ENCODE measurements around the gene SLC44A5.
"Not testable (repeated sequence)": the region's sequence is repeated elsewhere in the genome, so short reads cannot be mapped to it uniquely, and the experiment has no call there.

SLC44A5 gene

DNA sequence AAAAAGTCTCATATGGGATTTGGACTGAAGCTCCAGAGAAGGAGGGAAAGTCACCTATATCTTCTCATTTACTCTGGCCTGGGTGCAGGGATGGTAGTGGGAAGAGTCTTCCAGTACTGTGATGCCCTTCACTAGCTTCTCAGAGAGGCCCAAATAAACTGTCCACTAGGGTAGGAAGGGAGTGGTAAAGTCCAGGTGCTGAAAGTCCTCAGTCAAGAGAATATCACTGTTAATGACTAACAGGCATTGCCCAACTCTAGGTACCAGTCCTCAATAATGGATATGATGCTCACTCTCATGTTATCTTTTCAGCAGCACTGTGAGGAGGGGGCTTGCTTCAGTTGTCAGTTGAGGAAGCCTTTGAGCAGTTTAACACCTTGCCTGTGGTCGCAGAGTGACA is 412.8 kb downstream of the SLC44A5 start:
- no peak for DNase-seq (ENCODE audit: low read depth)
- no peak overlapping the region for H3K4me3 ChIP-seq (ENCODE audit: low read depth, low read length)
- TF ChIP-seq CTCF (IDR thresholded peaks at IDR 0.05; ENCODE audit: low read depth, low read length) (no peak), POLR2A (IDR thresholded peaks at IDR 0.05; ENCODE audit: extremely low read depth, insufficient read length) (no peak), MYC (IDR thresholded peaks at IDR 0.05; ENCODE audit: low read depth, low read length) (no peak)
- TF ChIP-seq, protein P1, sequence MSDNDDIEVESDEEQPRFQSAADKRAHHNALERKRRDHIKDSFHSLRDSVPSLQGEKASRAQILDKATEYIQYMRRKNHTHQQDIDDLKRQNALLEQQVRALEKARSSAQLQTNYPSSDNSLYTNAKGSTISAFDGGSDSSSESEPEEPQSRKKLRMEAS (IDR thresholded peaks at IDR 0.05; ENCODE audit: low read depth, low read length), result no peak

- TF ChIP-seq, protein P1 (IDR thresholded peaks at IDR 0.05; ENCODE audit: low read depth, low read length), result no peak
- TF ChIP-seq POLR2A (IDR thresholded peaks at IDR 0.05; ENCODE audit: extremely low read depth, insufficient read length) (no peak), CTCF (IDR thresholded peaks at IDR 0.05; ENCODE audit: low read depth, low read length) (no peak), MYC (IDR thresholded peaks at IDR 0.05; ENCODE audit: low read depth, low read length) (no peak)
- DNase-seq (ENCODE audit: low read depth), result no peak
- no peak overlapping the region for H3K4me3 ChIP-seq (ENCODE audit: low read depth, low read length)
Observed at GRCh38 chr1:75188892-75189291, 422.0 kb downstream of the SLC44A5 start.

- H3K4me3 ChIP-seq (ENCODE audit: low read depth, low read length), result not testable (repeated sequence)
Observed at GRCh38 chr1:75181214-75181955, 429.5 kb downstream of the SLC44A5 start.

DNA sequence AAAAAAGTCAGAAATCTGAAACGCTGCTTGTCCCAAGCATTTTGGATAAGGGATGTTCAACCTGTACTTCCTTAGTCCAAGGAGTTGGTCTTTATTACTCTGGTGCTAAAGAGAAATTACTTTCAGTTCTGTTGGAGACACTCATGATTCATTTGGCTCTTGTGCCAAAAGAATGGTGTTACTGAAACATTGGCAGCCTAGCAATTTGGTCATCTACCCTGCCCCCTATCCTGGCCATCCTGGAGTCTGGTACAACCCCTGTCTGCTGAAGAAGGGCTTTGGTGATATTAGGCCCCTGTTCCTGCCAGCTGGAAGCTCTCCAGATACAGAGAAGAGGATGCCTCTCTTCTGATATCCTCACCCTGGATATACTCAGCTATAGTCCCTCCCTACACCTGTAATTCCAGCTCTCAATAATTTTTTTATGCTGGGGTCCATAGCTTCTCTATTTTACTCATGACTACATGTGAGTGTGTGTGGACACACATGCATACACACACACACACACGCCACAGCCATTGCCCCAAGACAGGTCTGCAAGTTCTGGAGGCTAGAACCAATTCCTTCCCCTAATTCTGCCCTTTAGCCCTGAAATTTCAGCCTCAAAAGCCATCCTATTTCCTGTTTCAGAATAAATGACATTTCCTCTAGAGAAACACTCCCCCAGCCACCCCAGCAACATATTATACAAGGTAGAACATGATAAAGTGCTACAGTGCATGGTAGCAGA is 436.7 kb downstream of the SLC44A5 start:
- DNase-seq (ENCODE audit: low read depth), result no peak
- no peak for TF ChIP-seq MYC (IDR thresholded peaks at IDR 0.05; ENCODE audit: low read depth, low read length)
- TF ChIP-seq, protein P1 (IDR thresholded peaks at IDR 0.05; ENCODE audit: low read depth, low read length), result no peak
- no peak for TF ChIP-seq CTCF (IDR thresholded peaks at IDR 0.05; ENCODE audit: low read depth, low read length)
- no peak for TF ChIP-seq POLR2A (IDR thresholded peaks at IDR 0.05; ENCODE audit: extremely low read depth, insufficient read length)
- no peak overlapping the region for H3K4me3 ChIP-seq (ENCODE audit: low read depth, low read length)

More at GRCh38 chr1:75181214-75181955, 429.5 kb downstream of the SLC44A5 start:
- DNase-seq (ENCODE audit: low read depth), result not testable (repeated sequence)

GRCh38 chr1:75172556-75172955 is 438.4 kb downstream of the SLC44A5 start:
- no peak for DNase-seq (ENCODE audit: low read depth)
- TF ChIP-seq POLR2A (IDR thresholded peaks at IDR 0.05; ENCODE audit: extremely low read depth, insufficient read length) (no peak), MYC (IDR thresholded peaks at IDR 0.05; ENCODE audit: low read depth, low read length) (no peak), CTCF (IDR thresholded peaks at IDR 0.05; ENCODE audit: low read depth, low read length) (no peak)
- TF ChIP-seq, protein P1 (IDR thresholded peaks at IDR 0.05; ENCODE audit: low read depth, low read length), result no peak
- H3K4me3 ChIP-seq (ENCODE audit: low read depth, low read length), result no peak overlapping the region

GRCh38 chr1:75171876-75172275 is 439.0 kb downstream of the SLC44A5 start:
- TF ChIP-seq CTCF (IDR thresholded peaks at IDR 0.05; ENCODE audit: low read depth, low read length) (no peak), MYC (IDR thresholded peaks at IDR 0.05; ENCODE audit: low read depth, low read length) (no peak), POLR2A (IDR thresholded peaks at IDR 0.05; ENCODE audit: extremely low read depth, insufficient read length) (no peak)
- TF ChIP-seq, protein P1 (IDR thresholded peaks at IDR 0.05; ENCODE audit: low read depth, low read length), result no peak
- no peak for DNase-seq (ENCODE audit: low read depth)
- no peak overlapping the region for H3K4me3 ChIP-seq (ENCODE audit: low read depth, low read length)
